H1 (cell line): ENCODE data around the gene SLC9A4. TPM values are rescaled to one million over a fixed set of nuclear protein-coding genes. Genes with fewer than 3 reads are reported as not detected.

Experiments
- CTCF ChIA-PET: fragments of 300-600 bp; sonication (Branson Sonifier 250); formaldehyde crosslinking; loops from one replicate; lab custom pipeline; 2021; ENCODE audit not compliant: partially characterized antibody; lab: Charles Lee
- POLR2A ChIA-PET: fragments of 300-600 bp; sonication (Branson Sonifier 250); formaldehyde crosslinking; loops from one replicate; lab custom pipeline; 2021; ENCODE audit warnings: inconsistent platforms; ENCODE audit not compliant: partially characterized antibody; lab: Charles Lee
- DNase-seq, 2 experiments: peaks; one replicate each; pipeline versions ENCODE4 v3.0.0 to v3.0.0-alpha.2; 2010 to 2022; ENCODE audit warnings: low spot score in 2 of 2, low read depth in 1 of 2, mixed read lengths in 1 of 2
- FAIRE-seq: peaks from 2 replicates; lab custom pipeline; 2011; peaks lifted over from hg19 to GRCh38; lab: Jason Lieb, UNC
- H2AFZ ChIP-seq: 2 replicates; pipeline ENCODE4 v1.8.1; 2012; ENCODE audit warnings: low read length, inconsistent platforms
- H2AK5ac ChIP-seq: 2 replicates; pipeline ENCODE4 v1.6.1; 2013; ENCODE audit warnings: low read depth, low read length
- H2BK120ac ChIP-seq: replicated peaks from 2 replicates; pipeline ENCODE3; 2013; ENCODE audit warnings: low read depth, low read length, inconsistent platforms
- H2BK12ac ChIP-seq: 2 replicates; pipeline ENCODE4 v1.6.1; 2013; ENCODE audit warnings: low read depth, low read length
- H2BK15ac ChIP-seq: 2 replicates; pipeline ENCODE4 v1.6.1; 2013; ENCODE audit warnings: low read length
- H2BK20ac ChIP-seq: 2 replicates; pipeline ENCODE4 v1.6.1; 2013; ENCODE audit warnings: low read length
- H2BK5ac ChIP-seq: 2 replicates; pipeline ENCODE4 v1.6.1; 2013; ENCODE audit warnings: low read depth, low read length
- H3K14ac ChIP-seq: 2 replicates; pipeline ENCODE4 v1.6.1; 2013; ENCODE audit warnings: inconsistent platforms; ENCODE audit not compliant: insufficient read length
- H3K18ac ChIP-seq: 2 replicates; pipeline ENCODE4 v1.6.1; 2013; ENCODE audit warnings: low read length; ENCODE audit errors: extremely low read depth
- H3K23ac ChIP-seq: 2 replicates; pipeline ENCODE4 v1.6.1; 2013; ENCODE audit warnings: inconsistent platforms; ENCODE audit not compliant: insufficient read length
- H3K23me2 ChIP-seq: 2 replicates; pipeline ENCODE4 v1.6.1; 2013; ENCODE audit warnings: low read depth, low read length
- H3K27ac ChIP-seq: 2 replicates; pipeline ENCODE4 v1.6.1; 2011; ENCODE audit warnings: low read depth, low read length, inconsistent platforms
- H3K27me3 ChIP-seq, 4 experiments: replicated peaks in 1 of 4; 1 replicate in 1 of 4; 2 replicates in 3 of 4; pipeline versions ENCODE4 v1.6.1 to v1.8.1; 2011 to 2013; ENCODE audit warnings: low read length in 3 of 4, mild to moderate bottlenecking in 3 of 4, inconsistent platforms in 2 of 4, mixed read lengths in 2 of 4, moderate library complexity in 1 of 4; ENCODE audit not compliant: control insufficient read depth in 3 of 4, insufficient read depth in 3 of 4; ENCODE audit errors: extremely low read depth in 1 of 4
- H3K36me3 ChIP-seq, 4 experiments: 2 replicates each; pipeline versions ENCODE4 v1.6.1 to v1.8.1; 2011 to 2013; ENCODE audit warnings: mild to moderate bottlenecking in 4 of 4, low read length in 3 of 4, moderate library complexity in 2 of 4, control low read depth in 1 of 4, inconsistent platforms in 1 of 4; ENCODE audit not compliant: insufficient read depth in 4 of 4, control insufficient read depth in 2 of 4
- H3K4ac ChIP-seq: replicated peaks from 2 replicates; pipeline ENCODE3; 2013; ENCODE audit warnings: low read length, low read depth, mixed read lengths, inconsistent platforms; ENCODE audit not compliant: insufficient read length
- H3K4me1 ChIP-seq, 4 experiments: replicated peaks in 1 of 4; 1 replicate in 1 of 4; 2 replicates in 3 of 4; pipeline versions ENCODE4 v1.6.1 to v1.8.1; 2011 to 2013; ENCODE audit warnings: low read length in 3 of 4, inconsistent platforms in 2 of 4, mixed read lengths in 1 of 4; ENCODE audit not compliant: insufficient read depth in 4 of 4, control insufficient read depth in 3 of 4
- H3K4me2 ChIP-seq, 2 experiments: 2 replicates each; pipeline versions ENCODE4 v1.6.1 to v1.8.1; 2011 to 2013; ENCODE audit warnings: low read depth in 2 of 2, low read length in 2 of 2, control low read depth in 1 of 2, inconsistent platforms in 1 of 2, mild to moderate bottlenecking in 1 of 2; ENCODE audit not compliant: insufficient read depth in 1 of 2
- H3K4me3 ChIP-seq, 4 experiments: fragments of 200-600, 300-600 bp in 1 of 4; sonication (generic), shearing (Covaris generic), sonication (Bioruptor Twin) in 1 of 4; 2 replicates each; pipeline versions ENCODE4 v1.5.1 to v1.8.1; 2011 to 2016; ENCODE audit warnings: low read length in 4 of 4, low read depth in 3 of 4, control low read depth in 2 of 4, inconsistent platforms in 2 of 4, mild to moderate bottlenecking in 2 of 4, mixed read lengths in 1 of 4, moderate library complexity in 1 of 4; ENCODE audit not compliant: insufficient read depth in 2 of 4; ENCODE audit errors: extremely low read depth in 1 of 4
- H3K56ac ChIP-seq: replicated peaks from 2 replicates; pipeline ENCODE3; 2013; ENCODE audit warnings: low read depth, mild to moderate bottlenecking, mixed read lengths, low read length, inconsistent platforms; ENCODE audit not compliant: insufficient read length
- H3K79me1 ChIP-seq: 2 replicates; pipeline ENCODE4 v1.6.1; 2013; ENCODE audit warnings: low read depth, low read length, control low read depth
- H3K79me2 ChIP-seq, 2 experiments: 2 replicates each; pipeline versions ENCODE4 v1.6.1 to v1.8.1; 2012 to 2013; ENCODE audit warnings: low read length in 2 of 2, mild to moderate bottlenecking in 2 of 2, inconsistent platforms in 1 of 2; ENCODE audit not compliant: insufficient read depth in 2 of 2, control insufficient read depth in 1 of 2
- H3K9ac ChIP-seq, 4 experiments: replicated peaks in 1 of 4; 1 replicate in 1 of 4; 2 replicates in 3 of 4; pipeline versions ENCODE4 v1.6.1 to v1.8.1; 2011 to 2013; ENCODE audit warnings: low read depth in 3 of 4, low read length in 3 of 4, control low read depth in 2 of 4, mild to moderate bottlenecking in 2 of 4, moderate library complexity in 2 of 4, inconsistent platforms in 1 of 4; ENCODE audit errors: extremely low read depth in 1 of 4
- H3K9me3 ChIP-seq, 2 experiments: 2 replicates each; pipeline versions ENCODE4 v1.6.1 to v1.8.1; 2012 to 2013; ENCODE audit warnings: mild to moderate bottlenecking in 2 of 2, moderate library complexity in 2 of 2, control low read depth in 1 of 2, inconsistent platforms in 1 of 2, low read depth in 1 of 2, low read length in 1 of 2, mixed read lengths in 1 of 2; ENCODE audit not compliant: insufficient read depth in 2 of 2
- H4K20me1 ChIP-seq, 2 experiments: replicated peaks in 1 of 2; 2 replicates each; pipeline versions ENCODE3 to v1.8.1; 2011 to 2013; ENCODE audit warnings: inconsistent platforms in 2 of 2, low read length in 2 of 2, mild to moderate bottlenecking in 1 of 2; ENCODE audit not compliant: insufficient read depth in 2 of 2, control insufficient read depth in 1 of 2
- H4K5ac ChIP-seq: 2 replicates; pipeline ENCODE4 v1.6.1; 2013; ENCODE audit warnings: low read length, low read depth, mixed read lengths, inconsistent platforms; ENCODE audit not compliant: insufficient read length
- H4K8ac ChIP-seq: 2 replicates; pipeline ENCODE4 v1.8.0; 2013; ENCODE audit warnings: mild to moderate bottlenecking, moderate library complexity, low read length, inconsistent platforms; ENCODE audit not compliant: insufficient read depth; ENCODE audit errors: extremely low read depth
- H4K91ac ChIP-seq: replicated peaks from 2 replicates; pipeline ENCODE3; 2013; ENCODE audit warnings: low read length, mixed read lengths, inconsistent platforms; ENCODE audit not compliant: insufficient read length
- CBX5 ChIP-seq: fragments of 300-800, 300-1000 bp; sonication (generic); IDR thresholded peaks from 2 replicates; pipeline ENCODE4 v1.7.1; 2016; ENCODE audit warnings: antibody characterized with exemption, low read length, low read depth
- FOSL1 ChIP-seq: IDR thresholded peaks from 2 replicates; pipeline ENCODE4 v1.6.1; 2011; ENCODE audit warnings: mild to moderate bottlenecking, low read depth, low read length, moderate library complexity; ENCODE audit not compliant: insufficient read depth
- KDM5A ChIP-seq: fragments of 200-600 bp; IDR thresholded peaks from 2 replicates; pipeline ENCODE4 v1.7.1; 2012; ENCODE audit warnings: mild to moderate bottlenecking, low read length, inconsistent platforms, mixed read lengths
- SP1 ChIP-seq: IDR thresholded peaks from 2 replicates; pipeline ENCODE4 v1.6.1; 2011; ENCODE audit warnings: low read depth, low read length
- SP4 ChIP-seq: IDR thresholded peaks from 2 replicates; pipeline ENCODE4 v1.6.1; 2012; ENCODE audit warnings: low read length, inconsistent platforms
- SRF ChIP-seq: IDR thresholded peaks from 2 replicates; pipeline ENCODE4 v1.6.1; 2011; ENCODE audit warnings: mild to moderate bottlenecking, low read depth, low read length, moderate library complexity
- TAF1 ChIP-seq: IDR thresholded peaks from 2 replicates; pipeline ENCODE4 v1.6.1; 2011; ENCODE audit warnings: mild to moderate bottlenecking, low read depth, low read length
- WGBS, 2 experiments: shearing (Covaris generic) in 1 of 2; methylation state at CpG; one replicate each; pipeline versions ENCODE4 v1.1.6 to v1.1.7; 2013 to 2015; ENCODE audit warnings: low lambda C conversion rate in 2 of 2, mixed read lengths in 2 of 2, inconsistent platforms in 1 of 2, low coverage in 1 of 2, missing lambda C conversion rate in 1 of 2; ENCODE audit not compliant: insufficient replicate concordance in 2 of 2, insufficient coverage in 1 of 2, insufficient read length in 1 of 2; ENCODE audit errors: extremely low coverage in 1 of 2, missing lambda C conversion rate in 1 of 2; 5-methylcytosine and 5-hydroxymethylcytosine counted together
- polyA plus RNA-seq, 7 experiments: library from polyadenylated mRNA; depleted of rRNA in 3 of 7; stranded (reverse) in 5 of 7; unstranded in 2 of 7; fragments of >200 nt in 5 of 7; fragments of 200-250 nt in 2 of 7; gene quantifications; 1 replicate in 5 of 7; 2 replicates in 1 of 7; 4 replicates in 1 of 7; pipeline versions ENCODE4 v1.2.1 to v1.2.3, GENCODE V29; 2011 to 2013; ENCODE audit warnings: missing spikeins in 2 of 7, mixed read lengths in 2 of 7
- total RNA-seq: library from RNA; stranded (reverse); fragmentation: NEBNext Ultra II Directional; extraction: Animal tissue kit (Norgen Biotek cat#: 25700); gene quantifications from 2 replicates; pipeline ENCODE4 v1.2.1, GENCODE V29; 2021

The SLC9A4 gene
- total and polyA plus RNA-seq, 2 of the 8 experiments (the other 6 are each of a cell fraction or from before 2014, with no cell fraction given): not detected

GRCh38 chr2:102538491-102538890 is 65.5 kb downstream of the SLC9A4 start:
- Histone ChIP-seq H3K27me3 (no peaks in the 10 kb centered on the region), H3K18ac (no peak overlapping the region), H3K23me2 (no peaks in the 10 kb centered on the region), H4K5ac (no peak overlapping the region), H3K9ac (no peak overlapping the region), H3K23ac (no peak overlapping the region), H2BK15ac (no peak overlapping the region), H3K79me1 (no peaks in the 10 kb centered on the region), H2BK12ac (no peak overlapping the region), H4K8ac (no peak overlapping the region), H3K27ac (no peak overlapping the region), H4K91ac (no peak overlapping the region), H3K79me2 (no peaks in the 10 kb centered on the region), H3K56ac (no peak overlapping the region), H2AK5ac (no peak overlapping the region), H3K36me3 (no peaks in the 10 kb centered on the region), H2AFZ (no peak overlapping the region), H3K4me2 (no peak overlapping the region), H2BK5ac (no peak overlapping the region), H3K4me3 (no peak overlapping the region), H3K4me1 (no peaks in the 10 kb centered on the region), H3K9me3 (no peaks in the 10 kb centered on the region), H3K4ac (no peak overlapping the region), H4K20me1 (no peaks in the 10 kb centered on the region), H2BK20ac (no peak overlapping the region), H2BK120ac (no peak overlapping the region), H3K14ac (no peak overlapping the region)
- no peak for DNase-seq
- no peak for FAIRE-seq
- 67% methylated on average over 2 of the region's 2 CpGs; no CpG with 5 or more reads in 1 of the 2 experiments for WGBS, 2 experiments
- CTCF ChIA-PET: no interaction called here
- POLR2A ChIA-PET: no interaction called here
- TF ChIP-seq SP1 (no peak), CBX5 (no peak), SP4 (no peak), SRF (no peak), KDM5A (no peak), TAF1 (no peak), FOSL1 (no peak)
